Measurements from ENCODE around the gene TNS3.

TNS3 gene

GRCh38 chr7:47333959-47334358, 248.0 kb downstream of the TNS3 start:
- no peak overlapping the region for H3K4me3 ChIP-seq (ENCODE audit: low read depth, low read length)
- DNase-seq (ENCODE audit: low read depth, low spot score) = no peak
- no peak for TF ChIP-seq CTCF (IDR thresholded peaks at IDR 0.05; ENCODE audit: low read depth, low read length)
- in situ Hi-C loops (cut with HindIII; ENCODE audit: low sequenced_read_pairs) = no loop called here

GRCh38 chr7:47333554-47333887, 248.4 kb downstream of the TNS3 start:
- in situ Hi-C loops (cut with HindIII; ENCODE audit: low sequenced_read_pairs) = no loop called here
- H3K4me3 ChIP-seq (ENCODE audit: low read depth, low read length) = no peak overlapping the region
- DNase-seq (ENCODE audit: low read depth, low spot score) = no peak
- no peak for TF ChIP-seq CTCF (IDR thresholded peaks at IDR 0.05; ENCODE audit: low read depth, low read length)

- TF ChIP-seq CTCF (IDR thresholded peaks at IDR 0.05; ENCODE audit: low read depth, low read length) = no peak
- in situ Hi-C loops (cut with HindIII; ENCODE audit: low sequenced_read_pairs) = no loop called here
- H3K4me3 ChIP-seq (ENCODE audit: low read depth, low read length) = no peak overlapping the region
- DNase-seq (ENCODE audit: low read depth, low spot score) = no peak
Measured at GRCh38 chr7:47332681-47333553, 249.0 kb downstream of the TNS3 start.

GRCh38 chr7:47332213-47332612, 249.7 kb downstream of the TNS3 start:
- DNase-seq (ENCODE audit: low read depth, low spot score) = no peak
- no peak for TF ChIP-seq CTCF (IDR thresholded peaks at IDR 0.05; ENCODE audit: low read depth, low read length)
- H3K4me3 ChIP-seq (ENCODE audit: low read depth, low read length) = no peak overlapping the region
- in situ Hi-C loops (cut with HindIII; ENCODE audit: low sequenced_read_pairs) = no loop called here

- no peak for DNase-seq (ENCODE audit: low read depth, low spot score)
- no peak for TF ChIP-seq CTCF (IDR thresholded peaks at IDR 0.05; ENCODE audit: low read depth, low read length)
- in situ Hi-C loops (cut with HindIII; ENCODE audit: low sequenced_read_pairs) = no loop called here
- H3K4me3 ChIP-seq (ENCODE audit: low read depth, low read length) = no peak overlapping the region
Measured at GRCh38 chr7:47331179-47331565, 250.7 kb downstream of the TNS3 start.

GRCh38 chr7:47330561-47331178, 251.2 kb downstream of the TNS3 start:
- TF ChIP-seq CTCF (IDR thresholded peaks at IDR 0.05; ENCODE audit: low read depth, low read length) = no peak

More at GRCh38 chr7:47330561-47331178, 251.2 kb downstream of the TNS3 start:
- in situ Hi-C loops (cut with HindIII; ENCODE audit: low sequenced_read_pairs) = no loop called here
- no peak overlapping the region for H3K4me3 ChIP-seq (ENCODE audit: low read depth, low read length)
- no peak for DNase-seq (ENCODE audit: low read depth, low spot score)
